Natural killer cell (primary cell): Measurements from ENCODE around the gene CD38. TPM values are rescaled to one million over a fixed set of nuclear protein-coding genes. Genes with fewer than 3 reads are reported as not detected.

ENCODE experiments used
- ATAC-seq, 3 donors: fragments of 150-1000 bp in 2 of 3; fragments of 200-7000 bp in 1 of 3; cut with Tn5 transposase; 1 replicate in 1 of 3; 2 replicates in 2 of 3; pipeline ENCODE4 v1.10.0; 2021; ENCODE audit warnings: mild to moderate bottlenecking in 2 of 3, moderate library complexity in 2 of 3
- DNase-seq, 2 donors: peaks; one replicate each; pipeline versions ENCODE4 v3.0.0 to v3.0.0-alpha.2; 2013 to 2021; ENCODE audit warnings: mixed read lengths in 1 of 2
- H3K27ac ChIP-seq: one replicate; pipeline ENCODE4 v1.5.1; 2013; ENCODE audit warnings: mild to moderate bottlenecking, low read length
- H3K27me3 ChIP-seq: one replicate; pipeline ENCODE4 v1.6.1; 2013; ENCODE audit warnings: low read length; ENCODE audit not compliant: control insufficient read depth, insufficient read depth
- H3K36me3 ChIP-seq: one replicate; pipeline ENCODE4 v1.6.1; 2013; ENCODE audit warnings: low read length; ENCODE audit not compliant: control insufficient read depth, insufficient read depth
- H3K4me1 ChIP-seq: one replicate; pipeline ENCODE4 v1.6.1; 2013; ENCODE audit warnings: low read length; ENCODE audit not compliant: control insufficient read depth, insufficient read depth
- H3K4me3 ChIP-seq: one replicate; pipeline ENCODE4 v1.5.1; 2013; ENCODE audit warnings: low read length
- H3K9me3 ChIP-seq: one replicate; pipeline ENCODE4 v1.6.1; 2013; ENCODE audit warnings: low read length; ENCODE audit not compliant: control insufficient read depth, insufficient read depth
- H3K27ac Mint-ChIP-seq, 2 donors: one replicate each; pipeline ENCODE4 v1.8.0; 2022; ENCODE audit warnings: mild to moderate bottlenecking in 2 of 2, mixed read lengths in 2 of 2, moderate library complexity in 1 of 2
- H3K27me3 Mint-ChIP-seq, 2 donors: one replicate each; pipeline ENCODE4 v1.8.0; 2022; ENCODE audit warnings: low read depth in 2 of 2, mixed read lengths in 2 of 2
- H3K36me3 Mint-ChIP-seq: one replicate; pipeline ENCODE4 v1.8.0; 2022; ENCODE audit warnings: mixed read lengths
- H3K4me1 Mint-ChIP-seq, 2 donors: one replicate each; pipeline ENCODE4 v1.8.0; 2022; ENCODE audit warnings: mixed read lengths in 2 of 2
- H3K4me3 Mint-ChIP-seq: one replicate; pipeline ENCODE4 v1.8.0; 2022; ENCODE audit warnings: mild to moderate bottlenecking, moderate library complexity, mixed read lengths
- H3K9me3 Mint-ChIP-seq, 2 donors: one replicate each; pipeline ENCODE4 v1.8.0; 2022; ENCODE audit warnings: mixed read lengths in 2 of 2
- CTCF ChIP-seq: fragments of 200-600 bp; IDR thresholded peaks from one replicate; pipeline ENCODE4 v1.8.0; 2022; ENCODE audit warnings: antibody characterized with exemption
- WGBS: methylation state at CpG from one replicate; pipeline ENCODE4 v1.1.7; 2013; ENCODE audit warnings: missing lambda C conversion rate; ENCODE audit not compliant: insufficient coverage; 5-methylcytosine and 5-hydroxymethylcytosine counted together
- intact Hi-C: fragments of 100-400 bp; cut with micrococcal nuclease; formaldehyde crosslinking; loops from one replicate; pipeline ENCODE4 v1.14.2; 2022
- total RNA-seq, 4 donors: library from RNA; stranded (reverse); fragments of 120-200 nt in 1 of 4; gene quantifications; one replicate each; pipeline versions ENCODE4 v1.2.3 to v1.2.4, GENCODE V29; 2013 to 2022

Gene CD38
- total RNA-seq, 3 donors from 2014 or later (not counting 1 experiment from before 2014, with no cell fraction given) = 91.8 to 124 (median 98.8) TPM

- peaks cover 0 to 6% of the 10 kb centered on the region in 2 donors for H3K9me3 Mint-ChIP-seq
- no peak overlapping the region for H3K4me3 ChIP-seq
- peaks cover 6% of the 10 kb centered on the region in 2 donors for H3K27me3 Mint-ChIP-seq
- H3K4me1 Mint-ChIP-seq = peaks cover 11 to 18% of the 10 kb centered on the region in 2 donors
- WGBS = 97% methylated on average over 11 of the region's 11 CpGs
- intact Hi-C loops = no loop called here
- H3K36me3 ChIP-seq = no peaks in the 10 kb centered on the region
- H3K36me3 Mint-ChIP-seq = peaks cover 7% of the 10 kb centered on the region
- peaks cover 2% of the 10 kb centered on the region for H3K4me1 ChIP-seq
- no peak for TF ChIP-seq CTCF
- no peak overlapping the region for H3K4me3 Mint-ChIP-seq
- DNase-seq (no peak), ATAC-seq (no peak)
- peaks cover 12% of the 10 kb centered on the region for H3K9me3 ChIP-seq
- H3K27me3 ChIP-seq = no peaks in the 10 kb centered on the region
- H3K27ac Mint-ChIP-seq = no peak overlapping the region
- H3K27ac ChIP-seq = no peak overlapping the region
Observed at GRCh38 chr4:15740764-15741404, 37.2 kb upstream of the CD38 start.

GRCh38 chr4:15742083-15742582, 36.0 kb upstream of the CD38 start:
- no peak overlapping the region for H3K4me3 Mint-ChIP-seq
- no peak for ATAC-seq
- intact Hi-C loops = no loop called here

GRCh38 chr4:15742637-15743036, 35.5 kb upstream of the CD38 start:
- Mint-ChIP-seq H3K36me3 (peaks cover 7% of the 10 kb centered on the region), H3K4me3 (no peak overlapping the region), H3K4me1 (peaks cover 12% of the 10 kb centered on the region in 2 donors), H3K27me3 (peaks cover 6% of the 10 kb centered on the region in 2 donors), H3K9me3 (peaks cover 2 to 6% of the 10 kb centered on the region in 2 donors), H3K27ac (no peak overlapping the region)
- Histone ChIP-seq H3K27me3 (no peaks in the 10 kb centered on the region), H3K36me3 (no peaks in the 10 kb centered on the region), H3K9me3 (peaks cover 12% of the 10 kb centered on the region), H3K27ac (no peak overlapping the region), H3K4me3 (no peak overlapping the region), H3K4me1 (no peaks in the 10 kb centered on the region)
- TF ChIP-seq CTCF = no peak
- DNase-seq = no peak
- 11% methylated on average over 1 of the region's 1 CpG for WGBS
- peak in 1 of 3 donors; percentile 63 for ATAC-seq
- intact Hi-C loops = no loop called here

More at GRCh38 chr4:15742083-15742582, 36.0 kb upstream of the CD38 start:
- Mint-ChIP-seq H3K36me3 (peaks cover 7% of the 10 kb centered on the region), H3K9me3 (peaks cover 2 to 6% of the 10 kb centered on the region in 2 donors), H3K27me3 (peaks cover 6% of the 10 kb centered on the region in 2 donors), H3K4me1 (peaks cover 17% of the 10 kb centered on the region in 2 donors), H3K27ac (no peak overlapping the region)
- TF ChIP-seq CTCF = no peak
- Histone ChIP-seq H3K27ac (no peak overlapping the region), H3K4me3 (no peak overlapping the region), H3K4me1 (peaks cover 2% of the 10 kb centered on the region), H3K9me3 (peaks cover 12% of the 10 kb centered on the region), H3K36me3 (no peaks in the 10 kb centered on the region), H3K27me3 (no peaks in the 10 kb centered on the region)
- no peak for DNase-seq
- WGBS = 79% methylated on average over 1 of the region's 1 CpG
